ENCODE results near the gene WNT11. TPM values are rescaled to one million over a fixed set of nuclear protein-coding genes. Genes with fewer than 3 reads are reported as not detected.

Gene WNT11
- total RNA-seq, 1 donor from 2014 or later, result 1.5 TPM

- Mint-ChIP-seq H3K4me1 (ENCODE audit: low read depth) (no peaks in the 10 kb centered on the region), H3K27me3 (peaks cover 17% of the 10 kb centered on the region), H3K36me3 (ENCODE audit: insufficient read depth) (no peaks in the 10 kb centered on the region), H3K27ac (peak overlapping the region; percentile 57), H3K4me3 (ENCODE audit: low read depth) (no peak overlapping the region), H3K9me3 (ENCODE audit: low read depth) (no peaks in the 10 kb centered on the region)
- TF ChIP-seq CTCF (IDR thresholded peaks at IDR 0.05; ENCODE audit: unreplicated experiment), result no peak
- DNase-seq (ENCODE audit: low spot score, unreplicated experiment), result no peak
These were observed 8.2 kb downstream of the WNT11 start for GRCh38 chr11:76197941-76198640.

- no peak overlapping the region for H3K4me3 Mint-ChIP-seq (ENCODE audit: low read depth)
- H3K27ac Mint-ChIP-seq, result no peak overlapping the region
- no peaks in the 10 kb centered on the region for H3K36me3 Mint-ChIP-seq (ENCODE audit: insufficient read depth)
- no peak for DNase-seq (ENCODE audit: low spot score, unreplicated experiment)
- no peaks in the 10 kb centered on the region for H3K4me1 Mint-ChIP-seq (ENCODE audit: low read depth)
- H3K27me3 Mint-ChIP-seq, result peaks cover 14% of the 10 kb centered on the region
- no peaks in the 10 kb centered on the region for H3K9me3 Mint-ChIP-seq (ENCODE audit: low read depth)
- no peak for TF ChIP-seq CTCF (IDR thresholded peaks at IDR 0.05; ENCODE audit: unreplicated experiment)
These were observed 9.0 kb downstream of the WNT11 start for GRCh38 chr11:76197332-76197731.

GRCh38 chr11:76196849-76197248, 9.5 kb downstream of the WNT11 start:
- Mint-ChIP-seq H3K36me3 (ENCODE audit: insufficient read depth) (no peaks in the 10 kb centered on the region), H3K27me3 (peaks cover 13% of the 10 kb centered on the region), H3K27ac (no peak overlapping the region), H3K4me3 (ENCODE audit: low read depth) (no peak overlapping the region), H3K4me1 (ENCODE audit: low read depth) (no peaks in the 10 kb centered on the region), H3K9me3 (ENCODE audit: low read depth) (no peaks in the 10 kb centered on the region)
- TF ChIP-seq CTCF (IDR thresholded peaks at IDR 0.05; ENCODE audit: unreplicated experiment), result no peak
- DNase-seq (ENCODE audit: low spot score, unreplicated experiment), result no peak

GRCh38 chr11:76194872-76195668, 11.2 kb downstream of the WNT11 start:
- DNase-seq (ENCODE audit: low spot score, unreplicated experiment), result no peak
- H3K9me3 Mint-ChIP-seq (ENCODE audit: low read depth), result no peaks in the 10 kb centered on the region
- H3K4me1 Mint-ChIP-seq (ENCODE audit: low read depth), result no peaks in the 10 kb centered on the region
- no peak for TF ChIP-seq CTCF (IDR thresholded peaks at IDR 0.05; ENCODE audit: unreplicated experiment)
- H3K27ac Mint-ChIP-seq, result no peak overlapping the region
- peaks cover 9% of the 10 kb centered on the region for H3K27me3 Mint-ChIP-seq
- no peak overlapping the region for H3K4me3 Mint-ChIP-seq (ENCODE audit: low read depth)
- no peaks in the 10 kb centered on the region for H3K36me3 Mint-ChIP-seq (ENCODE audit: insufficient read depth)

- no peak for DNase-seq (ENCODE audit: low spot score, unreplicated experiment)
- Mint-ChIP-seq H3K27me3 (peaks cover 10% of the 10 kb centered on the region), H3K9me3 (ENCODE audit: low read depth) (no peaks in the 10 kb centered on the region), H3K4me1 (ENCODE audit: low read depth) (no peaks in the 10 kb centered on the region), H3K36me3 (ENCODE audit: insufficient read depth) (no peaks in the 10 kb centered on the region), H3K4me3 (ENCODE audit: low read depth) (no peak overlapping the region), H3K27ac (no peak overlapping the region)
- no peak for TF ChIP-seq CTCF (IDR thresholded peaks at IDR 0.05; ENCODE audit: unreplicated experiment)
These were observed 13.1 kb downstream of the WNT11 start for GRCh38 chr11:76193219-76193618.

Data from progenitor cell of endocrine pancreas (in vitro differentiated cells).